Measurements from ENCODE around the gene KNDC1.

- no peak for TF ChIP-seq POLR2A (IDR thresholded peaks at IDR 0.05; ENCODE audit: low read length)
- no peak for TF ChIP-seq GATA1 (IDR thresholded peaks at IDR 0.05; ENCODE audit: low read depth, low read length)
Observed at GRCh38 chr10:133235932-133236331, 75.9 kb downstream of the KNDC1 start.

Data from erythroblast (primary cell).